HG03354 (cell line): ENCODE data around the gene C5.

Experiments used
- ATAC-seq: cut with Tn5 transposase; IDR thresholded peaks from one replicate; pipeline ENCODE4 v1.9.1; 2021; ENCODE audit warnings: mild to moderate bottlenecking; ENCODE audit not compliant: unreplicated experiment, poor library complexity, severe bottlenecking

C5 gene

DNA sequence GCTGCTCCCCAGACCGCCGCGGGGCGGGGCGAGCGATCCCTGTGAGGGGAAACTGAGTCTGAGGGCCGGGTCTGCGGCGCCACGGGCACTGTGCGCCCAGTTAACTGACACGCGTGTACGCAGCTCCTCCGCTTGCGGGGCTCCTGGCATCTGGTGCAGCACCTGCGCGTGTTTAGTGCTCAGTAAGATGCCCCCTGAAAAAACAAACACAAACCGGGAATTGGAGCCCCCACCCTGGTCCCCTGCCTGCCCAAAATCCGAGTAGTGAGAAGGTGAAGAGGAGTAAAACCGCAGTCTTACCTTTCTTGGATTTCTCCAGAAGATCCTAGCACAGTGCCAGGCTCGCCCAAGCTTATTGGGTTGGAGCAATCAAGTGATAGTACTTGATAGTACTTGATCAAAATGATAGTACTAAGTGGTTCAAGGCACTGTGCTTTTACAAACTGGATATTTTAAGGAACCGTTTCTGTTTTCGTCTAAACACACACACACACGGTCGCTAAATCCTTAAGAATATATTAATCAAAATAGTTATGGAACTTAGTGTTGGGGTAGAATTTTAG lies 120.8 kb downstream of the C5 start:
- ATAC-seq = no peak

DNA sequence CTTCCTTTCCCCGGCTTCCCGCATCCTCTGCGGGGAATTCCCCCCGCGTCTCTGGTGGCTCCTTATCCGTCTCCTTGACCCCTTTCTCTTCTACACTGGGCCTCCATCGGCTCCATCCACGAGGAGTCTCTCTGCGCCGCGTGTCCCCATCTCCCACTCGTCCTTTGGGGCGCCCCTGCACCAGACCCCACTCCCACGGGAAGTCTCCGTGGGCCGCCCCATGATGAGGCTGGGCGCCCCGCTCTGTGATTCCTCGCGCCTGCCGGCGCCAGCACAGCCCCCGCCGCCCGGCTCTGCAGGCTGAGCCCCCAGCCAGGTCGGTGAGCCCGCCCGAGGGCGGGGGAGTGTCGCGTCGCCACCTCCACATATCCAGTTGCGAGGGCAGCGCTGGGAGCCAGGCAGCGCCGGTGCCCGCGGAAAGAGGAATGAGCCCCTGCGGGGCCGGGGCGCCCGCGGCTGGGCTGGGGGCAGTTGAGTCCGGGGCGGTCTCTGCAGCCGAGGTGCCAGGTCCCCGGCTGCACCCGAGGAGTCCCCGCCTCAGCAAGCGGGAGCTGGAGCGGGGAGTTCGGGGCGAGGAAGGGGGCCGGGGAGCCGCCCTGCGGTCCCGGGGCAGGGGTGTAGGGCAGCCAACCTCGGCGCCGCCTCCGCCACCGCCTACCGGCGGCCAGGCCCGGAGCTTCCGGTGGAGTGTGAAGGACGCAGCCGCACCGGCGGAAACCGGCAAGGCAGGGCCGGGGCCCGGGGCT lies 121.4 kb downstream of the C5 start:
- peak; percentile 35 for ATAC-seq

DNA sequence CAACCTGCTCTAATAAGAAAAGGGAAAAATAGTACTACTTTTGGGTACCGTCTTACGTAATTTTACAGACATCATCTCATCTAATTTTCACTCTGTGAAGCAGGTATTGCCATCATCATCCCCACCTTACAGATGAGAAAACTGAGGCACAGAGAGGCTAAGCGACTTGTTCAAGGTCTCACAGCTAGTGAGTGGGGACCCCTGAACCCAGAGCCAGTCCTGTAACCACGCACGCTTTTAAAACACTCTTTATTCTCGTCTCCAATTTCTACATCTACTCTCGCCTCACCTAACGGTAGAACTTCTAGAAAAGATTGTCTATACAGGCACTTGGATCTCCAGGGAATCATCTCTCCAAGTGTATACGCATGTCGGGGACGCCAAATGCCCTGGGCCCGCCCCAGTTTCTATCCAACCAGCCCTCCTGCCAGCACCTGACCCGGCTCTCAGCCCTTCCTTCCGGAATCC lies 122.0 kb downstream of the C5 start:
- no peak for ATAC-seq

DNA sequence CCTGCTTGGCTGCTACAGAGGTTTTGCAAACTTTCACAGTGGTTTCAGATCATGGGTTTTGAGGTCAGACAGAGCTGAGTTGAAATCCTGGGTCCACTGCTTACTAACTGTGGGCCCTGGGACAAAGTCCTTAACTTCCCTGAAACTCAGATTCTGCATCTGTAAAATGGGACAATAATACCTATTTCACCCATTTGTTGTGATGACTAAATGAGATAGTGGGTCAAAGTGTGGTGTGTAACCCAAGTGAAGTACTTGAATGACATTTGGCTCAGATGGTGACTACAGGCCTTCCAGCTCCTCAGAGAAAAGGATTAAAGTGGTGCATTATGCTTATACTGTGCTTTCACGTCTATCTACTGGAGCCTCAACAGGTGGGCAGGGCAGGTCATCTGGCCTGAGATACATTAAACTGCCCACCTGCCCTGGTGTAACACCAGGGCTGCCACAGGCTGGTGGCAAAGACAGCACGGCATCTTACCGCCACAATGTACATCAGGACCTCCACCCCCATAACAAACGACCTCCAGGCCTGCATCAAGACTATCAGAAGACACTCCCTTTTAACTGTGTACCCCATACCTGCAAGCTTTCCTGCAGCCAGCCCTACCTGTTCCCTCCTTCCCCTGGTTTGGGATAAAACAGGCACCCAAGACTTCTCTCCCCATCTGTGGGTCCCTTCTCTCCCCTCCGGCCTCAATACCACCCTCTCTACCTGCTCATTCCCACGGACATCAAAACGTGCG lies 122.6 kb downstream of the C5 start:
- ATAC-seq = no peak

DNA sequence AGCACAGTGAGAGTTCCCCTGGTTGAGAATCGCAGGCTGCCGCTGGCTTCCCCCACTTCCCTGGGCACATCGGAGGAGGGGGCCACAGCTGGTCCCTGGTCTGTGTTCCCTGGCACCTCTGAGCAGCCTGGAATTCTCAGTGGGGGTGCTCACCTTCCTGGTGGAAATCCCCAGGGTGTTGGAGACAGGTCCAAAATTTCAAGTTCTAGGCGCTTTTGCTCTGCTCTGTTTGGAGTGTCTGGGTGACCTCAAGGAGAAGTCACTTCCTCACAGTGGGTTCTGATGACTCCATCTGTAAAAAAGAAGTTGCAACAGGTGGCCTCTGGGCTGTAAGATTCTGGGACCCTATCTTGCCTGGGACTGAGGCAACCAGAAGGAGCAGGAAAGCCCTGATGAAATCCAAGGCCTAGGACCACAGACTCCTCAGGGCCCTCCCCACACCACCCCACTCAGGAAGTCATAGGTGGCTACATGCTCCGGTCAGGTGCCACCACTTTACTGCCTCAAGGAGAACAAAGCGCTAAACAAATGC lies 123.6 kb downstream of the C5 start, which contains the start of gene TRAF1:
Gene TRAF1 (minus strand): TSS at position 400 of the 532 bp plus-strand sequence. CDS start 721 bp downstream, outside the sequence.
- peak; percentile 34 for ATAC-seq

DNA sequence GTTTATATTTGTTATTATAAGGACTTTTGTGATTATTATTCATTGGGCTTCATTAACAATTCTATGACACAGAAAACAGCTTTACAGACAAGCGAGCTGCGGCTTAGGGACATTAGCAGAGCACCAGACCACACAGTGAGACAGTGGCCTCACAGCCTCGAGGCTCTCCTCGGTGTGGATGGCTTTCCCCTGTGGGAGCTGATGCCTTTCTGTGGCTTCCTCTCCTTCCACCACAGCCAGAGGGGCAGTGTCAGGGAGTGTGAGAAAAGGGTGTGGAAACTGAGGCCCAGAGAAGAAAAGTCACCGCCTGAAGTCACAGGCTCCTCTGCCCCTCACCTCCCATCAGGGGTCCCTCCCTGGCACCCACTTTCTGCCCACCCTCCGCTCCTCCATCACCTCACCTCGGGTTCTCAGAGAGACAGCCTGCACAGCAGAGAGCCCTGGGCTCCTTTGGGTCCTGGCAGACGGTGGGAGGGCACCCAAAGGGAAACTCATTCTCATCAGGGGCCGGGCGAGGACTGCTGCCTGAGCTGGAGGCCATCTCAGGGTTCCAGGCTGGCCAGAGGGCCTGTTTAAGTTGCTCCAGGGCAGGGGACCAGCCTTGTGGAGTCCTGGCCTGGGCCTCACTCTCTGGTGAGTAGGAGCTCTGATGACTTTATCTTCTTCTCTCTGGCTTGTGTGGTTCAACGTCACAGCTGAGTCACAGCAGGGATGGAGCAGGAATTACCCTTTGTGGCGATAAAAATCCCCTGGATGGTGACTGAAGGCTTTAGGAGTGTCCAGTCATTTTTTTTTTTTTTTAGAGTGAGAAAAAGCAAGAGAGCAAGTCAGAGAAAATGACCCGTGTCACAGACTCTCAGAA lies 124.3 kb downstream of the C5 start:
- peak; percentile 44 for ATAC-seq

DNA sequence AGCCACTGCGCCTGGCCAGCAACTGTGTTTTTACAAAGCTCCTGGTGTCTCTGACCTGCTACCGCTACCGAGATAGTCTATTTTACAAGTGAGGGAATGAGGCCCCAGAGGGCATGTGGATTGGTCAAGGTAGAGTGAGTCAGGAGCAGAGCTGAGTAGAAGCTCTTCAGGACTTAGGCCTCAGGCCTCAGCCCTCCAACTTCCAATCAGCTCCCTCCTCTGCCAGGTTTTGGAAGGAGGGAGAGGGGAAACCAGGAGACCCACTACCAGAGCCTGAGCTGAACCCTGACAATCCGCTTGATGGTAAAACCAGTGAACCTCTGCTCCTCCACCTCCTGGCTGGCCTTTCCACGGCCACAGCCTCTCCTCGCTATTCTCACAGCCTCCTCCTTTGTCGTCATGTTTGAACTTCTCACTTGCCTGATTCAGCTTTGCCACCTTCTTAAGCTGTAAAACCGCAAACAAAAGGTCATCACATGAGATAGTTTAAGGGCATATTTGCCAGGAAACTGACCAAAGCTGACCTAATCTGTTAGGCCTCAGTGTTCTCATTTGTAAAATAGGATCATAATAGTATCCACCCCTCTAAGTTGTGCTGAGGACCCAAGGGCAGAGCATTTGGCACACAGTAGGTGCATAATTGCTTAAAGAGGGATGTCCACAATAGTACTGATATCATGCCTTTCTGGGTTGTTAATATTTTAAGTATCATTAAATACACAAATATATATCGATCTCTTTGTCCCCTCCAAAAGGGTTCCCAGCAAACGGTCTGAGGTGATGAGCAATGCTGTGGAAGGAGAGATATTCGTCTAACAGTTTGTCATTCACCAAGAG lies 125.2 kb downstream of the C5 start:
- ATAC-seq = no peak

DNA sequence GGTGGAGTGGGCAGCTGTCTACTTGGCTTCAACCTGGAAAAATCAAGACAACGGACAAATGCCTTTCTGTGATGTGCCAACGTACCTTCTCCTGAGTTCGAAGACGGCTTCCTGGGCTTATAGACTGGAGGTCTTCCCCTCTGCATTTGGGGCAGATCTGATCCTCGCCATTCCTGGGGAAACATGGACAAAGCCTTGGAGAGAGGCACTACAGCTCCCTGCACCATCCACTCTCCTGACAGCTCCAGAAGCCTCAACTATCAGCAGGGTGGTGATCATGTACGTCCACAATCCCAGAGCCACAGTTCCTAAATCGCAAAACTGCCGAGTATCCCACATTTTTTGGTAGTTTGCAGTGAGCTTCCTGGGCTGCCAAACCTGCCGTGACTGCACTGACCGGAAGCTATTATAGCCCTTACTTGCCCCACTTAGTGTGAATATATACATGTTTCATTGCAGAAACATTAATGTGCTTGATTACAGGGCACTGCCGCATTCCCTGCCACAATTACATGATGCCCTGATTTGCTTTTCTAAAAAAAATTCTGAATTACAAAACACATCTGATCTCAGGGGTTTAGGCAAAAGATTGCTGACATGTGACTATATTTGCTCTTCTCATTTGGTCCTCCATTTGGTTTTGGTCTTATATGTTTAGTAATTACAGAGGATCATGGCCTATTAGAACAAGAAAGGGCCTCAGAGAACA lies 126.3 kb downstream of the C5 start:
- no peak for ATAC-seq

DNA sequence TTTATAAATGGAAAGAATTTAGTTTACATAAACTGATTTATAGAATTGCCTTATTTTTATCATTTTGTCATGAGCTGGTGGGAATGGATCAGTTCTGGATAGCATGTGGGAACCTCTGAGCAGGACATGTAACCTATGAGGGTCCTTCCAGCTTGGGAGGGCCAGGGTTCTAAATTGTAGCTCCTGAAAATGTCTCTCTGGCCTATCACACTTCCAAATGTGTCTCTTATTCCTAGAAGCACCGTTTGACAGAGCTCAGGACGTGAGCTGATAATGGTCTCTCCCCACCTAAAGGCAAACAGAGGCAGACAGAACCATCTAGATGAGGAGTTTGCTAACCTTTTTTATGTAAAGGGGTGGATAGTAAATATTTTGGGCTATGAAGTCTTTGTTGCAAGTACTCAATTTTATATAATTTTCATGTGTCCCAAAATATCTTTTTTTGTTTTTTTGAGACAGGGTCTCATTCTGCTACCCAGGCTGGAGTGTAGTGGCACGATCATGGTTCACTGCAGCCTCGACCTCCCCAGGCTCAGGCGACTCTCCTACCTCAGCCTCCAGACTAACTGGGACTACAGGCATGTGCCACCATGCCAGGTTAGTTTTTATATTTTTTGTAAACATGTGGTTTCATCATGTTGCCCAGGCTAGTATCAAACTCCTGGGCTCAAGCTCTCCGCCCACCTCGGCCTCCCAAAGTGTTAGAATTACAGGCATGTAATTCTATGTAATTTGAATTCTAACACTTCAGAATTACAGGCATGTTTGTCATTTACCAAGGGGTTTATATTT lies 127.5 kb downstream of the C5 start:
- ATAC-seq = no peak

DNA sequence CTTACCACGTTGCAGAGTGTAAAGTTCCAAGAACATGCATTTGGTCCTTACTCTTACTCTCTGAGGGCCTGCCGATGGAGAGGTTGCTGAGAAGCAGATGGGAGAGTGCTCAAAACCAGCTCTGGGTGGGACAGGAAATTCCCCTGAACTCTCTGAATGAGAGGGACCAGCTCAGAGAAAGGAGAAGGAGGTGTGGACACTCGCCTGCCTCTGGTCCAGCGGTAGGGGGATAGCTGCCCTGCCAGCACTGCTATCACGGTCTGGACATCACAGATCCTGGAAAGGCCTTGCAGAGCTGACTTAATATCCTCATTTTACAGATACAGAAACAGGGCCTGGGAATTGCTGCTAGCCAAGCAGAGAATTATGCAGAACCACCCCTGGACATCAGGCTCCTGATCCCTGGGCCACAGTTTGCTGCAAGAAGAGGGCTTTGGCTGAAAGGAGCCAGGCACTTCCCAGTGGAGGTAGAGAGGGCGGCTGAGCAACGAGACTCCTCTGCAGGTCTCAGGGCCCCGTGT lies 128.4 kb downstream of the C5 start:
- no peak for ATAC-seq

DNA sequence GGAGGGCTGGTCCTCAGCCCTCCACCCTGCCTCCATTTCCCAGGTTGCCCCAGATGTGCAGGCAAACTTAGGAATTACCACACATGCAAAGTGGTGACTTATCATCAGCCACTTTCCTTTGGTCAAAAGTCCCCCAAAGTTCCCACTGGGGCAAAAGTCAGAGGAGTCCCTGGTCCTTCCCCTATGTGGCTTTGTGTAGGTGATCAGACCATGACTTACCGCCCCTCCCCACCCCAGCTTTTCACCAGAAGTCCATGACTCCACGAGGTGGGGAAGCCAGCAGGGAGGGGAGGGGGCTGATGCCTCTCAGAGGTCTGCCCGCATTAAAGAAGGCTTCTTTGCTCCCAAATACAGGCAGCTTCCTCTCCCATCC lies 129.3 kb downstream of the C5 start:
- peak; percentile 38 for ATAC-seq

DNA sequence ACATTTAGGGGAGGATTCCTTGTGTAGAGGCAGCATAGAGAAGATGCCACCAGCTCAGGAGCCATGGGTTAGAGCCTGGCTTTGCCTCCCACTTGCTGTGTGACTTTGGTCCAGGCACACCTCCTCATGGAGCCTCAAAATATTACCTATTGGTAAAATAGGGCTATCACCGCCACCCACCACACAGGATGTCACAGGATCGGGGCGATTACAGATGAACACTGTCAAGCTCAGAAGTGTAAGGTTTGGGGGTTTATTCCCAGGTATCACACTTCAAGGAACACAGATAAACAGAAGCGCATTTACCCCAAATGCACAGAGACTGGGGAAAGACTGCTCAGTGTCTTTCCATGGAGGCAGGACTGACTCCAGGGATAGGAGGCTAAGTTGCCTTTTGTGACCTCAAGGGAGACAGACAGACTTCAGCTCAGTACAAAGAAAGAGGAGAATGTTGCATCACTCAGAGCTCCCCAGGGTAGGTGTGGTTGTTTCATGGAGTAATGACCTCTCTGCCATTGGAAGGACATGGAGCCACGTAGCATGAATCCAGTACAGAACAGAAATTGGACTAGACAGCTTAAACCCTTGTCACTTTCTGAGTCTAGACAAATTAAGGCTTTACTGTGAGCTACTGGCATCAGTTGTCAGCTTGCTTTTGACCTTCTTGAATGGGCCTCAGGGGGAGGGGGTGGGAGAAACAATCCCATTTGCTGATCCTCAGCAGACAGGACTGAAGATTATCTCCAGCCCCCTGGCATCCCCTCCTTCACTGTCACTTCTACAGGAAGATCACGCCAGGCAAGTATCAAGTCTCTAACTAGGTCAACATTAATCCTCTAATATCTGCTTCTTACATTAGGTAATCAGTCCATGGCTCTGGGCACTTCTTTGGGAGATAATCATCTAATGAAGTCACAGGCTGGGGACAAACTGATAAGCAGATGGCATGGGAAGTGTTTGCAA lies 130.0 kb downstream of the C5 start:
- ATAC-seq = no peak

DNA sequence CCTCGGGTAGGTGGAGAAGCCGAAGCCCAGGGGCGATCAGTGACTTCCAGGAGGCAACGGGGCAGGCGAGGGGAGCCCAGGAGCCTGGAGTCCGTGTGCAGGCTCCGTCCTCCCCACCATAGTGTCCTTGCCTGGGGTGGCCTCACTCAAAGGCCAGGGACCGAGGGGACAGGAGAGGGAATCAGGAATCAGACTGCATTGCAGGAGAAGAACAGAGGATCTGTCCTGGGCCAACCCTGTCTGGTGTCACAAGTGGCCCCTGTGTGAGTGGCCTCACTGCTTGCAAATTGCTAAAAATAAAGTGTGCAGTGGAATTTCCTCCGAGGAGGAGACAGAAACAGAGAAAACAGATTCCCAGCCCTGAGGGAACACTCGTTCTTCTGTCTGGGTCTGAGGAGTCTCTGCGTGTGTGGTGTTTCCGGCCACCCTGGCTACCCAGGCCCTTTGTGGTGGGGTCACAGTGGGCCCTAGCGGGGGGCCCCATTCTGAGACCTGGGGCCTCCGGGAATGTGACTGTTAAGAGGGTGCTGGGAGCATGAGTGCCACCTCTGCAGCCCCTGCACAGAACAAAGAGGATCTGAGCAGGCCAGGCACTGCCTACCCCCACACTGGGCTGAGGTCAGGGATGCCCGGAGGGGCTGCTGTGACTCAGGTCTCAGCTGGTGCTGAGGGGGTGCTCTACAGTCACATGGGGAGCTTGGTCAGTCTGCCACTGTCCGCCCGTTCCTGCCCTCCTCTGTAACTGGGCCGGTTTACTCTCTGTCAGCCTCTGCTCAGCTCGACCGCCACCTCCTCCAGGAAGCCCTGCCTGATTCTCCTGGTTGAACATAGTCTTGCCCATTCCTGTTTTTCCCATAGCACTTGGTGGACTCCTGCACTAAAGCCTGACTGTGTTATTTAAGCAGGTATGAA lies 130.9 kb downstream of the C5 start:
- ATAC-seq = no peak

DNA sequence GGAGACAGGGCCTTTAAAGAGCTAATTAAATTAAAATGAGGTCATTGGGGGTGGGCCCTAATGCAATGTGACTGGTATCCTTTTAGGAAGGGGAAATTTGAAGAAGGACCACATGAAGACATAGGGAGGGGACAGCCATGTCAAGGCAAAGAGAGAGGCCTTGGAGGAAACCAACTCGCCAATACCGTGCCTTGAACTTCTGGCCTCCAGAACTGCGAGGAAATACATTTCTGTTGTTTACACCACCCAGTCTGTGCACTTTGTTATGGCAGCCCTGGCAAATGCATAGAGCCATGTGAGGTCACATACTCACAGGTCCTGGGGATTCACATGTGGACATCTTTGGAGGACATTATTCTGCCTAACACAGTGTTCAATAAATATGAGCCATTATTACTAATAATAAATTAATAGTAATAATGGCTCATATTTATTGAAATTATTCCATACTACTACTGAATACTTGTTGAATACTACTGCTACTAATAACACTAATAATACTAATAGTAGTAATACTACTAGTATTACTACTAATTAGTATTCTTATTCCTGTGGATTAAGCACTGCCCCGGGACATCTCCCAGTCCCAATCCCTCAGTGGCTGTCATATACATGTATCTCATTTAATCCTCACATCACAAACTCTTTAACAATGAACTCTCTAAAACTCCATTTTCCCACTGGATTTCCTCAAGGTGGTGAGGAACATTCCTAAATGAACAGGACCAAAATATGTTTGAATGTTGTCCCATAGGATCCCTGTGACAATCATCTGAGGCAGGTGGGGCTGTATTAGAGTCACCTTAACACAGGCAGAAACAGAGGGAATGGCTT lies 131.9 kb downstream of the C5 start:
- no peak for ATAC-seq
